RCC 7860 (cell line): ENCODE measurements around the gene CLK2.
"Not testable (repeated sequence)": the region's sequence is repeated elsewhere in the genome, so short reads cannot be mapped to it uniquely, and the experiment has no call there.

Experiments used
- DNase-seq: peaks from one replicate; pipeline ENCODE4 v3.0.0-alpha.2; 2015; ENCODE audit warnings: low spot score
- FAIRE-seq: peaks from 2 replicates; lab custom pipeline; 2012; peaks lifted over from hg19 to GRCh38; lab: Jason Lieb, UNC

CLK2 gene

GRCh38 chr1:155218854-155219591 is 54.3 kb downstream of the CLK2 start:
- FAIRE-seq (no peak), DNase-seq (no peak)

- not testable (repeated sequence) for FAIRE-seq, DNase-seq
These were observed 58.6 kb downstream of the CLK2 start for GRCh38 chr1:155214702-155215101.
